Caki2 (cell line): ENCODE data around the gene WNK4. TPM values are rescaled to one million over a fixed set of nuclear protein-coding genes. Genes with fewer than 3 reads are reported as not detected.

ENCODE experiments used
- DNase-seq: peaks from one replicate; pipeline ENCODE4 v3.0.0-alpha.2; 2015; ENCODE audit warnings: low read depth
- in situ Hi-C: cut with HindIII; loops from 2 replicates; pipeline ENCODE4 v1.10.0; 2016; ENCODE audit warnings: low sequenced_read_pairs, low pct_unique_long_range_greater_than_20kb, mixed read lengths
- total RNA-seq: library from RNA; depleted of rRNA; stranded (reverse); fragments of >200 nt; shearing (Covaris generic); gene quantifications from 2 replicates; pipeline ENCODE4 v1.2.3, GENCODE V29; 2014; ENCODE audit warnings: low replicate concordance

Gene WNK4
- total RNA-seq, 1 experiment from 2014 or later = not detected

DNA sequence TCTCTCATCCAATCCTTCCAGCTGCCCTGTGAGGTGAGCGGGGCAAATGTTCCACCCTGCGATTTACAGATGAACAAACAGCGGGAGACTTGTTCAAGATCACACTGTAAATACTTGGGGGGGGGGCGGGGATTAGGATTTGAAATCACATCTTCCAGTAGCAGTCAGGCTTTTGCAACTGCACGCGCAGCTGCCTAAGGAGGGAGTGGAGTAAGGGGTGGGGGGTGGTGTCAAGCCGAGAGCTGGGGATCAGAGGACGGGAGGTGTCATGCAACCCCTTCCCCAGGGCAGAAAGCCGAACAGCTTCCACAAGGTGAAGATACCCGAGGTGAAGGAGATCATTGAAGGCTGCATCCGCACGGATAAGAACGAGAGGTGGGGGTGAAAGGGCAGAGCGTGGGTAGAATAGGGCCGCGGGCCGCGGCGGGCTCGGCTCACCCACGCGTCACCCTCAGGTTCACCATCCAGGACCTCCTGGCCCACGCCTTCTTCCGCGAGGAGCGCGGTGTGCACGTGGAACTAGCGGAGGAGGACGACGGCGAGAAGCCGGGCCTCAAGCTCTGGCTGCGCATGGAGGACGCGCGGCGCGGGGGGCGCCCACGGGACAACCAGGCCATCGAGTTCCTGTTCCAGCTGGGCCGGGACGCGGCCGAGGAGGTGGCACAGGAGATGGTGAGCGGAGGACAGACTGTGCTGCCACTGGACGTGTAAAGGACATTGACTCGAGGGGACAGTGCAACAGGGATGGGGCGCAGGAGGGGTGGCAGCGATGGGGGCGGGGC is 4.6 kb downstream of the WNK4 start:
- DNase-seq = no peak
- in situ Hi-C loops = no loop called here

- no peak for DNase-seq
- in situ Hi-C loops = no loop called here
Measured at GRCh38 chr17:42787266-42787665, 6.9 kb downstream of the WNK4 start.

- in situ Hi-C loops = no loop called here
- DNase-seq = no peak
Measured at GRCh38 chr17:42791948-42792347, 11.5 kb downstream of the WNK4 start.

DNA sequence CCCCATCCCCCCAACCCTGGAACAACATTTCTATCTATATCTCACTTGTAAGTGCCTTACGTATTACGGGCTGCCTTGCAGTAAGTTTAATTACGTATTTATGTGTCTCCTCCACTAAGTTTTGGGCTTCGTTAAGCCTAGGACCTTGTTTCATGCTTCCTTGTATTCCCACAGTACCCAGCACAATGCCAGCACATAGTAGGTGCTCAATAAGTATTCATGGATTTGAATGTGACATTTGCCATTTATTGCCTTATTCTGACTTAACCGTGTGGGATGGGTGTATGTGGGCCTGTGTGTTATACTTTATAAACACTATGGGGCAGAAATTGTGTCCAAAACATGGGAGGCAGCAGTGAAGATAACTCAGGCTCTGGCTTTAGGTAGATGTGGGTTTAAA is 12.1 kb downstream of the WNK4 start:
- in situ Hi-C loops = no loop called here
- DNase-seq = no peak

GRCh38 chr17:42795061-42795460 is 14.7 kb downstream of the WNK4 start:
- in situ Hi-C loops = no loop called here

GRCh38 chr17:42795465-42795864 is 15.1 kb downstream of the WNK4 start:
- in situ Hi-C loops = no loop called here
- no peak for DNase-seq

More at GRCh38 chr17:42795061-42795460, 14.7 kb downstream of the WNK4 start:
- no peak for DNase-seq

- no peak for DNase-seq
- in situ Hi-C loops = no loop called here
Measured at GRCh38 chr17:42796066-42796758, 15.8 kb downstream of the WNK4 start.

GRCh38 chr17:42797067-42798007 is 16.9 kb downstream of the WNK4 start:
- in situ Hi-C loops = no loop called here
- DNase-seq = peak; percentile 96

GRCh38 chr17:42798011-42798382 is 17.6 kb downstream of the WNK4 start:
- in situ Hi-C loops = no loop called here

GRCh38 chr17:42798383-42799380 is 18.3 kb downstream of the WNK4 start, which contains the start of the genes CNTD1 and COA3:
CNTD1 (plus strand) TSS chr17:42798861; CDS start chr17:42799068, 207 bp downstream.
COA3 (minus strand) TSS chr17:42798704; CDS start chr17:42798681, 23 bp downstream.
- in situ Hi-C loops = no loop called here
- peak; percentile 85 for DNase-seq

More at GRCh38 chr17:42798011-42798382, 17.6 kb downstream of the WNK4 start:
- DNase-seq = no peak

DNA sequence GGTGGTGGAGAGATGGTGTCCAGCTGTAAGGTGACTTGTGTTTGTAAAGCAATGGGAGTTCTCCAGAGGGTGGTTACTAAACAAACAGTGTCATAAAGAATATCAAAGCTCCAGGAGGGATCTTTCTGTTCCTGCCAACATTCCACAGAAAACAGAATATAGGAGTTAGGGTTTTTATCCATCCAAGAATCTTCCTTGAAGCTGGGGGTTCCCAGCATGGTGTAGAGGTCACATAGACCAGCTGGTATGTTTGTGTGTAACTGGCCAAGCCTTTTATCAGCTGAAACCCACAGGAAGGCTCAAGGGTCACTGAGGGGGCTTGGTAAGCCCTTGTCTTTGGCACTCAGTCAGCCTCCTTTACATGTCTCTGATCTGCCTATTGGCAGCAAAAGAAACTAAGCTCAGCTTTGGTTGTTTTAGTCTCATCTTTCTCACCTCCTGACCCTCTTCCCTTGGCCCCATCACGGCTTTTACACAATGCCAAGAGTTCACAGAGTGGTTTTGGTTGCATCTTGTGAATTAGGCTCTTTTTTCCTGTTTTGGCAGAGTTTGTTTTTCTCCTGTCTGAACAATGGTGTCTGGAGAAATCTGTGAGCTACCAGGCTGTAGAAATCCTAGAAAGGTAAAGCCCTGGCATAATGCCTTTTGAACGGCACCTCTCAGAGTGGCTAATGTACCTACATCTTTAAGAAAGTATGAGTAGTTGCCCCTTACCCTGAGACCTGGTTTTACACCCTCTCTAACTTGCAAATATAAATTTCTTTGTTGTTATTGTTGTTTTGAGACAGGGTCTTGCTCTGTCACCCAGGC is 22.9 kb downstream of the WNK4 start:
- in situ Hi-C loops = no loop called here
- DNase-seq = no peak

DNA sequence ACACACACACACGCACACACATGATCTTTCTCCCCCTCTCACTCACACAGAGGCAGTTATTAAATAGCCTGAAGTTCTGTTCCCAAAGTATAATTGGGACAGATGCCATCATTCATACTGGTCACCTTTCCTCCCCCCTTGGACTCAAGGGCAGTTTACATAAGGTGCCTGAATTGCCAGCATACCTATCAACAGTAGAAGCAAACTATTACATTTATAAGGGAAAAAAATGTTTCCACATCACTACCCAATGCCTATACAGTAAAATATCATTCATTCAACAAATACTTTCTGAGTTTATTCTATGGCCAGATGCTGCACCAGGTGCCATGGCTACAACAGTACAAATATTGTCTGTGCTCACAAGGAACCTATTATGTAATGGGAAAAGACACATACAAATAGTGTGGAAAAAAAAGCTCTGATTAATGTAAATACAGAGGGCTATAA is 24.5 kb downstream of the WNK4 start:
- in situ Hi-C loops = no loop called here
- no peak for DNase-seq

DNA sequence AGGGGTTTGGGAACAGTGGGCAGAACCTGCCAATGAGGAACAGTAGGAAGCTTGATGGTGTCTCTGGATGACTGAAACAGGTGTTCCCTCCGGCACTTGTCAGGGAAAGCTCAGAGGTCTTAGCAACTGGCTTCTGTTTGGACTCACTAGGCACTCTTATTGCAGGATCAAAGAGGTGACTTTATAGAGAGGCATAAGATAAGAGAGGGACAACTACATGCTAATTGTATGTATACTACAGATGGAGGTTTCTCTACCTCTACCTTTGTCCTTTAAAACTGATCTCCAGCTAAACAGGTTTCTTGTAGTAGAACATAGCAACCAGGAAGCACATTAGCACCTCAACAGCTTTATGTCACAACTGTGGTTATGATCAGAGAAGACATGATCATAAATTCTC is 25.8 kb downstream of the WNK4 start:
- no peak for DNase-seq
- in situ Hi-C loops = no loop called here

DNA sequence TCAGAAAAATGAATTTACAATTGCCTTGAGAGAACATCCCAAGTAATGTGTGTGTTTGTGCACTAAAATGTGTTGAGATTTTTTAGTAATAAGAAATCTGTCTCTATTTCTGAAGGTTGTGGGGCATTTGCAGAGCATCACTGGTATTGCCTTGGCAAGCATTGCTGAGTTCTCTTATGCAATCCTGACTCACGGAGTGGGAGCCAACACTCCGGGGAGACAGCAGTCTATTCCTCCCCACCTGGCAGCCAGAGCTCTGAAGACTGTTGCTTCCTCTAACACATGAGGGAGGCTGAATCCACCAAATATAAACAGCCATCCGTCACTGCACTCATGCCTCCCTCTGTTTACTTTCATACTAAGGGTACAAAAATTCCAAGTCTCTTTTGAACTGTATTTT is 28.8 kb downstream of the WNK4 start:
- in situ Hi-C loops = no loop called here
- no peak for DNase-seq

- no peak for DNase-seq
- in situ Hi-C loops = no loop called here
Measured at GRCh38 chr17:42814633-42815399, 34.4 kb downstream of the WNK4 start.

- no peak for DNase-seq
- in situ Hi-C loops = no loop called here
Measured at GRCh38 chr17:42817866-42818265, 37.5 kb downstream of the WNK4 start.
